ELF-1 (cell line): ENCODE data around the gene HMCN2.

Experiments
- DNase-seq: peaks from one replicate; pipeline ENCODE4 v3.0.0-alpha.2; 2016; ENCODE audit warnings: low read depth, low spot score

The HMCN2 gene, protein sequence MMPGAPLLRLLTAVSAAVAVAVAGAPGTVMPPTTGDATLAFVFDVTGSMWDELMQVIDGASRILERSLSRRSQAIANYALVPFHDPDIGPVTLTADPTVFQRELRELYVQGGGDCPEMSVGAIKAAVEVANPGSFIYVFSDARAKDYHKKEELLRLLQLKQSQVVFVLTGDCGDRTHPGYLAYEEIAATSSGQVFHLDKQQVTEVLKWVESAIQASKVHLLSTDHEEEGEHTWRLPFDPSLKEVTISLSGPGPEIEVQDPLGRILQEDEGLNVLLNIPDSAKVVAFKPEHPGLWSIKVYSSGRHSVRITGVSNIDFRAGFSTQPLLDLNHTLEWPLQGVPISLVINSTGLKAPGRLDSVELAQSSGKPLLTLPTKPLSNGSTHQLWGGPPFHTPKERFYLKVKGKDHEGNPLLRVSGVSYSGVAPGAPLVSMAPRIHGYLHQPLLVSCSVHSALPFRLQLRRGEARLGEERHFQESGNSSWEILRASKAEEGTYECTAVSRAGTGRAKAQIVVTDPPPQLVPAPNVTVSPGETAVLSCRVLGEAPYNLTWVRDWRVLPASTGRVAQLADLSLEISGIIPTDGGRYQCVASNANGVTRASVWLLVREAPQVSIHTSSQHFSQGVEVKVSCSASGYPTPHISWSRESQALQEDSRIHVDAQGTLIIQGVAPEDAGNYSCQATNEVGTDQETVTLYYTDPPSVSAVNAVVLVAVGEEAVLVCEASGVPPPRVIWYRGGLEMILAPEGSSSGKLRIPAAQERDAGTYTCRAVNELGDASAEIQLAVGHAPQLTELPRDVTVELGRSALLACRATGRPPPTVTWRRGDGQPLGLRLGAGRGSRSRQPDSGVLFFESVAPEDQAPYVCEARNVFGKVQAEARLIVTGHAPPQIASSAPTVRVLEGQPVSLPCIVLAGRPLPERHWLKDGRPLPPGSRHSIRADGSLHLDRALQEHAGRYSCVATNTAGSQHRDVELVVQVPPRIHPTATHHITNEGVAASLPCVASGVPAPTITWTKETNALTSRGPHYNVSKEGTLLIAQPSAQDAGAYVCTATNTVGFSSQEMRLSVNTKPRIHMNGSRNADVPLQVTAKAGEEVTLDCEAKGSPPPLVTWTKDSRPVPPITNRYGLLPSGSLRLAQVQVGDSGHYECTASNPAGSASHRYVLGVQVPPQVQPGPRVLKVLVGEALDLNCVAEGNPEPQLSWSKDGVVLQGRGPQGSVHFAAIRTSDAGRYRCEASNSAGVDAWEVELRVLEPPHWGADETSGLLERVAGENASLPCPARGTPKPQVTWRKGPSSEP (N-terminal part only)

GRCh38 chr9:130265431-130266235, at the start of gene HMCN2:
Gene HMCN2, plus strand, starts transcription at chr9:130265760. Its CDS starts 119 bp downstream, at chr9:130265879.
- DNase-seq = peak; percentile 57

DNA sequence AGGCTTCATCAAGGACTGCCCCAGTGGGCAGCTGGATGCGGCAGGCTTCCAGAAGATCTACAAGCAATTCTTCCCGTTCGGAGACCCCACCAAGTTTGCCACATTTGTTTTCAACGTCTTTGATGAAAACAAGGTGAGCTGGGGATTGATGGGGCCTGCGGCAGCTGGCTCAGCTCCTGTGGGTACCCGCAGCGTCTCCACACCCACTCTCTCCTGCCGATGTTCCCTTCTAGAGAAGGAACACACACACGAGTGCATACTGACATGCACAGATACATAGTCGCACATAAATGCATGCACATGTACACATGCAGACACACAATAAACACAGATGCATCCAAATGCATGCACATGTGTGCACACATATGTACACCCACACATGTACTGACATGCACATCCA, 47.7 kb upstream of the HMCN2 start:
- no peak for DNase-seq

DNA sequence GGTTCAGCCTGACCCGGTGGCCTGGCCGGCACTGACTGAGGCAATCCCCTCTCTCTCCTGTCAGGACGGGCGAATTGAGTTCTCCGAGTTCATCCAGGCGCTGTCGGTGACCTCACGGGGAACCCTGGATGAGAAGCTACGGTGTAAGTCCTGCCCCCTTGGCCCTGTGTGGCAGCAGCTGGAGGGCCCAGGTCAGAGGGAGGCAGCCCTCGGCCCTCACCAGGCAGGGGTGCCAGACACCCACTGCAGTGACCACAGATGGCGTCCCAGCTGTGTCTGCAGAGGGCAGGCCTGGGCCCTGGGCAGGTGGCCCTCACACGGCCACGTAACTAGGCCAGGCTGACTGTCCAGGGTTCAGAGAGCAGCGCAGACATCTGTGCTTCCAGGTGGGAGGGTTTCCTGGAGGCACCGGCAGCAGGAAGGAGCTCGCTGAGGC, 45.9 kb upstream of the HMCN2 start:
- DNase-seq = no peak

GRCh38 chr9:130220352-130220751, 45.2 kb upstream of the HMCN2 start:
- DNase-seq = peak; percentile 60

GRCh38 chr9:130222833-130223232, 42.7 kb upstream of the HMCN2 start:
- no peak for DNase-seq

GRCh38 chr9:130225071-130225470, 40.5 kb upstream of the HMCN2 start:
- DNase-seq = no peak

DNA sequence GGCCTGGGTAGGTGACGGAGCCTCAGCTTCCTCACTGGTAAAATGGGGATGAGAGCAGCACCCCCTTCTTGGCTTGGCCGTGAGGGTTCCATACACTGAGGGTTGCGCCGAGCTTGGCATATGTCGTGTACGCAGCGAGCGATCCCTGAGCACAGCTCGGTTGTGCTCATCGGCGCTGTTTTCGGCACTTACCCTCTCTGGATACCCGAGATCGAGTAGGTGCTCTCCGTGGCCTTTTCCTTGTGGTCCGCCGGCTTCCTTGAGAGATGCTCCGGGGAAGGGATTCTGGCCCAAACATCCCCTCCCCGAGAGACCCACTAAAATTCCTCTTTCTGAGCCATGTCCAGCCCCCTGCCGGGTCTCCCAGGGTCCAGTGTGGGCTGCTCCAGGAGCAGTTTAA, 40.0 kb upstream of the HMCN2 start:
- no peak for DNase-seq

DNA sequence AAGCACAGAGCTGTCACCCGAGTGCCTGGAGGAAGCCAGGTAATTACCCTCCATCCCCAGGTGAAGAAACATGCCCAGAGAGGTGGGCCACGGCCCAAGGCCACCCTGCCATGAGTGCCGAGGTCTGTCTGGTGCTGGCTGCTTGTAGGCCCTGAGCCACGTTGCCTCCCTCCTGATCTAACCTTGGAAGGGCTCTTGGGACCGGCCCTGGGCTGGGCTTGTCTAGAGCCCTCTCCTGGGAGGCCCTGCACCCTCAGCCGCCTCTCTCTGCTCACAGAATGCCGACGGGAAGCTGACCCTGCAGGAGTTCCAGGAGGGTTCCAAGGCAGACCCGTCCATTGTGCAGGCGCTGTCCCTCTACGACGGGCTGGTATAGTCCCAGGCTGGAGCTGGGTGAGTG, 39.4 kb upstream of the HMCN2 start:
- no peak for DNase-seq

- no peak for DNase-seq
Measured at GRCh38 chr9:130227833-130228232, 37.7 kb upstream of the HMCN2 start.

DNA sequence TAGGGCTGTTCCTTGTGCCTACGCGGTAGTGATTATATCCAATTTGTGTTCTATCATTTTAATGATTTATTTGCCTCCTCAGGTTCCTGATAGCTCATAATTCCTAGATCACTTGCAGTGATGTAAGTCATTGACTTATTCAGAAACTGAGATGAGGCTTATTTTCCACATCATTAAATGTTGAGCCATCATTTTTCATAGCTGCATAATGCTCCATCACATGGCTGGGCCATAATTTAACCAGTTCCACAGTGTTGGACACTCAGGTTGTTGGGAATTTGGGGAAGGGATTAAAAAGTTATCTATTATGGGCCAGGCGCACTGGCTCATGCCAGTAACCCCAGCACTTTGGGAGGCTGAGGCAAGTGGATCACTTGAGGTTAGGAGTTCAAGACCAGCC, 35.8 kb upstream of the HMCN2 start:
- no peak for DNase-seq

DNA sequence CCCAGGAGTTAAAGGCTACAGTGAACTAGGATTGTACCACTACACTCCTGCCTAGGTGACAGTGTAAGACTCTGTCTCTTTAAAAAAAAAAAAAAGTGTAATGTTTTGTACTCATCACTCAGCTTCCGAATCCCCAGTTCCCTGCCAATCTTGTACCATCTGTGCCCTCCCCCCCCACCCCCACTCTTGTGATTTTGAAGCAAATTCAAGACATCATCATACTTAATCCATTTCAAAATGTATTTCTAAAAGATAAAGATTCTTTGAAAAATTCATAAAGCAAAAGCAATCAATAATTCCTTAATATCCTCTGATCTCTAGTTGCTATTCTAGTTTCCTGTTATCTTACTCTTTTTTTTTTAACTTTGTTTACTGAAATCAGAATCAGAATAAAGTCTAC, 34.9 kb upstream of the HMCN2 start:
- DNase-seq = no peak

- DNase-seq = no peak
Measured at GRCh38 chr9:130232899-130233586, 32.5 kb upstream of the HMCN2 start.

DNA sequence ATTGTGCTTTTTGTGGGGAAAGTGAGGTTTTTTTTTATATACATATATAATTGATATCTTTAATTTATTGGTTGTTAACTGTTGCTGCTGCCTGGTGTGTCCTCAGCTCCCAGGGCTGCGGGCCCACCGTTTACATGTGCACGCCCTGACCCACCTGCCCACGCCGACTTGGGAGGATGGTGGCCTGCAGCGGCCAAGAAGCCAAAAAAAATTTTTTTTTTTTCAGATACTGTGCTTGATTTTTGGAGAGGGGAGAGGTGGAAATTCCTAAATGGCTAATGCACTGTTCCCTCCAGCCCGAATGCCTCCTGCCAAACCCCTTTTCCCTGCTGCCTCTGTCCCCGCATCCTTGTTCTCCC, 32.0 kb upstream of the HMCN2 start:
- DNase-seq = no peak

- no peak for DNase-seq
Measured at GRCh38 chr9:130234340-130235260, 31.0 kb upstream of the HMCN2 start.

DNA sequence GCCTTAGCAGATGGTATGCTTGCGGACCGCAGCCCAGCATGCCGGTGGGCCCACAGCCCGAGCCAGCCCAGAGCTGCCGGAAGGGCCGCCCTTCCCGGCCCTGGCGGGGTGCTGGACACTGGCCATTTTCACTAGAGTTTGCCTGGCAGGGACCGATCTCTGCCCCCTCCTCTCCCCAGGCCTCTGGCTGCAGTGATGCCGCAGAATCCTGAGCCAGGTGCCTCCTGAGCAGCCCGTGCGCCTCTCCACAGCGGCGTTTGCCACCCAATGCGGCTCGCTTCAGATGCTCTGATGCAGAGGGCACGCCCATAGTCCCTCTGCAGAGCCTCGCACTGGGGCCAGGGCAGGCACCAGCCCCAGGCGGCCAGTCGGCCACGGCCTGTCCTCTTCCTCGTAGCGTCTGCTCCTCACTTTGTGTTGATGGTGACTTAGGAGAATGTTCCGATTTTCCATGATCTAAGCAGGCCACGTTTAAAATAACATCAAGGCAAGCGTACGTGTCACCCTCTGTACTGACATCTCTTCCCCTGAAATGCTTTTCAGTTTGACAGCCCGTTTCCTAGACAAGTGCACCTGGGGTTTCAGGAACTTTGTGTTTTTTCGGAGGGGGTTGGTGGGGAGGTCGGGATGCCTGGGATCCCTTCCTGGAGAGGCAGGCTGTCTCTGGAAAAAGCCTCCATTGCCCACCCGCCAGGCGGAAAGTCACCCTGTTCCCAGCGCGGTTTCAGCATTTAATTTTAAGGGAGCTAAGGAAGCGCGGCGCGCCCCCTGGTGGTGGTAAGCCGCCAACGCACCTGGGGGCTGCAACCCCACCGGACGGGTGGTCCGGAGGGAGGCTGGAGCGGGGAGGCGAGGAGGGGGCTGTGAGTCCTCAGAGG, 29.8 kb upstream of the HMCN2 start:
- DNase-seq = peak; percentile 93

DNA sequence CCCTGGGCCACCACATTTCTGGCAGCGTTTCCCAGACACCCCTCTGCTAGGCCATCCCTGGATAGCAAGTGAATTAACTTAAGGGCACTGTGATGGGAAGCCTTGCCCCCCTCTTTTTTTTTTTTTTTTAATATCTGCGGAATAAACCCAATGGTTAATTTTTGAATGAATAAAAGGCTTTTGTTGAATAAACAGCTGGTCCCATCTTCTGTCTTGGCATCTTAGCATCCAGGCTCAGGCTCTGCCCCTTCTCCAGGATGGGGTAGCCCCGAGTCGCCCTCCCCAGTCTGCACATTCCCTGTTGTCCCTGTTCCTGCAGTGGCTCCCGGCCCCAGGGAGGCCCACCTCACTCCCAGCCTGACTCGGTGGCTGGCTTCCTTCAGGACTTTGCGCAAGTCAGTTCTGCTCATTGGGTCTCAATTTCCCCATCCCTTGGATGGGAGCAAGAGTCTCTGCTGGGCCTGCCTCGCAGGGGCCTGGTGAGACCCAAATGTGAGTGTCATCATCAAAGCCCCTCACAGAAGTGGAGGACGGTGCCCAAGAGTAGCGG, 29.0 kb upstream of the HMCN2 start:
- DNase-seq = no peak

DNA sequence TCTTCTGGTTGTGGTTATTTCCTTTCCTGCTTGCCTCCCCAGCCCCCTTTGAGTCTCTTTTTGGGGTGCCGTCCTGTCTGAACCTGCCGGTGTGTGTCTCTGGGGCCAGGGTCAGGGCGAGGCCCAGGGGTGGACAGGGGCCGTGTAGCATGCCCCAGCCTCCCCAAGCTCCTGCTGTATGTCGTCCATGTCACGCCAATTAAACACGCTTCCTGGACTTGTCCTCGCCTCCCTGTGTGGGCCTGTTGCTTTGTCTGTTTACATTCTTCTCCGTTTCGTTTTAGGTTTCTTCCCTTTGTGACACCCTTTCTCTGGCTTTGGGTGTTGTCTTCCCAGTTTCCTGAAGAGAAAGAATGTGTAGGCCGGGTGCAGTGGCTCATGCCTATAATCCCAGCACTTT, 28.5 kb upstream of the HMCN2 start:
- no peak for DNase-seq
